ES-I3 (cell line): ENCODE results near the gene BLTP2.
"Not testable (repeated sequence)": the region's sequence is repeated elsewhere in the genome, so short reads cannot be mapped to it uniquely, and the experiment has no call there.

Source experiments
- H3K36me3 ChIP-seq: 2 replicates; pipeline ENCODE4 v1.6.1; 2013; ENCODE audit warnings: mild to moderate bottlenecking, low read length, control low read depth, moderate library complexity; ENCODE audit not compliant: insufficient read depth
- H3K4me1 ChIP-seq: 2 replicates; pipeline ENCODE4 v1.6.1; 2013; ENCODE audit warnings: mild to moderate bottlenecking, control low read depth, low read length; ENCODE audit not compliant: insufficient read depth
- H3K9ac ChIP-seq: 2 replicates; pipeline ENCODE4 v1.6.1; 2013; ENCODE audit warnings: low read depth, mild to moderate bottlenecking, low read length, moderate library complexity
- H3K9me3 ChIP-seq: 2 replicates; pipeline ENCODE4 v1.6.1; 2013; ENCODE audit warnings: mild to moderate bottlenecking, low read length, moderate library complexity; ENCODE audit not compliant: control insufficient read depth, insufficient read depth

BLTP2 gene

DNA sequence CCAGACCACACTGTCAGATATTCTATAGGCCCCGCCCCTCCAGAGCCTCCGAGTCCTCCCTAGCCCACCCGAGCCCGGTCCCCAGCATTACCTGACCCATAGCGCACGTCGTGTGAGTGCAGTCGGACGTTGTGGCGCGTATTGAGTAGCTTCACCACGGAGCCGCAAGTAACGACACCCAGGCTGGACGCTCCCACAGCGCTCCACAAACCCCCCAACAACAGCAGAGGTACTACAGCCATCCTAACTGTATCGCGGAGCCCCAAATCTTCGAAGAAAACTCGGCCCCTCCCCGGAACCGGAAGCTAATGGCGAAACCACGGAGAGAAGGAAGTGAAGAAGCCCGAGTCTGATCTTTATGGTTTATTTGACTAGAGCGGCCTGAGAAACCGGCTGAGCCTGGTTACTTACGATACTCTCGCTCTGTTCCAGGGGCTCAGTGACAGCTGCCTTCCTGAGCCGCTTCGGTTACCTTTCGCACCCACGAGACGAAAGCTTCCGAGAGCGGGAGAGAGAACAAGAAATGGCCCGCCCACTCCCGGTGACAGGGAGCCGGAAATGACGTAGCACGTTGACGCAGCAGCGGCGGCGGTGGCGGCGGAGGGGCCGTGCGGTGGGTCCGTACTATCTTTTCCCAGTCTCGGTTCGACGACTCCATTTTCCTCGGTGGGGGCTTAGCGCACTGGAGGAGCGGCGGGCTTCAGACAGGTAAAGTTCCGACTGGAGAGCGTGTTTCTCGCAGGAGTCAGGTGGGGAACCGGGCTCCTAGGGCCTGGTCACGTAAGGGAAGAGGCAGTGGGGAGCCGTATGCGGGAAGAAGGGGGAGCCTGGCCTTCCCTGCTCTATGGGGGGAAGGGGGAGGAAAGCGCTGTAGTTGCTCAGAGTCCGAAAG is 16.9 kb upstream of the BLTP2 start, which contains the start of the genes SDF2 and SUPT6H:
TSS of gene SDF2 (minus strand) at position 272 of the 892 bp plus-strand sequence. CDS start at position 242, 30 bp downstream.
TSS of gene SUPT6H (plus strand) at position 571 of the 892 bp plus-strand sequence. CDS start 11,197 bp downstream, outside the sequence.
- Histone ChIP-seq H3K36me3 (peaks cover 20% of the 10 kb centered on the region), H3K9me3 (no peaks in the 10 kb centered on the region; the same call in 1 of the 2 replicates), H3K4me1 (peaks cover 6% of the 10 kb centered on the region), H3K9ac (peak within 1 kb of the TSS; percentile 100)

GRCh38 chr17:28659497-28659881 is 14.5 kb upstream of the BLTP2 start:
- H3K4me1 ChIP-seq, H3K9ac ChIP-seq, H3K9me3 ChIP-seq: not testable (repeated sequence)
- peaks cover 10% of the 10 kb centered on the region for H3K36me3 ChIP-seq

DNA sequence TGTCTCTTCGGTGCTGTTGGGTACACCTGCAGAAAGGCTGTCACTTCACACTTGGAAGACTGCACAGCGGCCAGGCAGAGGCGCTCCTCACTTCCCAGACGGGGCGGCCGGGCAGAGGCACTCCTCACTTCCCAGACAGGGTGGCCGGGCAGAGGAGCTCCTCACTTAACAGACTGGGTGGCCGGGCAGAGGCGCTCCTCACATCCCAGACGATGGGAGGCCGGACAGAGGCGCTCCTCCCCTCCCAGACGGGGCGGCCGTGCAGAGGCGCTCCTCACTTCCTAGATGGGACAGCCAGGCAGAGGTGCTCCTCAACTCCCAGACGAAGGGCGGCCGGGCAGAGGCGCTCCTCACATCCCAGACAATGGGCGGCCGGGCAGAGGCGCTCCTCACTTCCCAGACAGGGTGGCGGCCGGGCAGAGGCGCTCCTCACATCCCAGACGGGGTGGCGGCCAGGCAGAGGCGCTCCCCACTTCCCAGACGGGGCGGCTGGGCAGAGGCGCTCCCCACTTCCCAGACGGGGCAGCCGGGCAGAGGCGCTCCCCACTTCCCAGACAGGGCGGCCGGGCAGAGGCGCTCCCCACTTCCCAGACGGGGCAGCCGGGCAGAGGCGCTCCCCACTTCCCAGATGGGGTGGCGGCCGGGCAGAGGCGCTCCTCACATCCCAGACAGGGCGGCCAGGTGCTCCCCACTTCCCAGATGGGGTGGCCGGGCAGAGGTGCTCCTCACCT is 14.0 kb upstream of the BLTP2 start:
- H3K9me3 ChIP-seq, H3K4me1 ChIP-seq, H3K9ac ChIP-seq: not testable (repeated sequence)
- peaks cover 10% of the 10 kb centered on the region for H3K36me3 ChIP-seq

DNA sequence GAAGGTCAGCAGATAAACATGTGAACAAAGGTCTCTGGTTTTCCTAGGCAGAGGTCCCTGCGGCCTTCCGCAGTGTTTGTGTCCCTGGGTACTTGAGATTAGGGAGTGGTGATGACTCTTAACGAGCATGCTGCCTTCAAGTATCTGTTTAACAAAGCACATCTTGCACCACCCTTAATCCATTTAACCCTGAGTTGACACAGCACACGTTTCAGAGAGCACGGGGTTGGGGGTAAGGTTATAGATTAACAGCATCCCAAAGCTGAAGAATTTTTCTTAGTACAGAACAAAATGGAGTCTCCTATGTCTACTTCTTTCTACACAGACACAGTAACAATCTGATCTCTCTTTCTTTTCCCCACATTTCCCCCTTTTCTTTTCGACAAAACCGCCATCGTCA is 13.4 kb upstream of the BLTP2 start:
- not testable (repeated sequence) for H3K9me3 ChIP-seq, H3K4me1 ChIP-seq, H3K36me3 ChIP-seq, H3K9ac ChIP-seq

DNA sequence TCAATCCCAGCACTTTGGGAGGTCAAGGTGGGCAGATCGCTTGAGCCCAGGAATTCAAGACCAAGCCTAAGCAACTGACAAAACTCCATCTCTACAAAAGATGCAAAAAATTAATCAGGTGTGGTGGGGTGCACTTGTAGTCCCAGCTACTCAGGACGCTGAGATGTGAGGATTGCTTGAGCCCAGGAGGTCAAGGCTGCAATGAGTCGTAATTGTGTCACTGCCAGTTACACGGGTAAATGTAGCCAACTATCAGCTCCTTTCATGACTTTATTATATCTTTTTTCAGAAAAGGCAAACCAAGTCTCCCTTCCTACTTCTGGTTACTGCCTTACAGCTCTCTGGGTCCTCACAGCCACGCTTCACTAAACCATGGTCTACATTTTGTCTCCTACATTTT is 12.8 kb upstream of the BLTP2 start:
- Histone ChIP-seq H3K4me1 (no peaks in the 10 kb centered on the region), H3K36me3 (peaks cover 8% of the 10 kb centered on the region), H3K9ac (no peak overlapping the region), H3K9me3 (no peaks in the 10 kb centered on the region; the same call in 1 of the 2 replicates)

GRCh38 chr17:28655160-28655559 is 10.2 kb upstream of the BLTP2 start:
- Histone ChIP-seq H3K36me3 (peaks cover 10% of the 10 kb centered on the region), H3K4me1 (no peaks in the 10 kb centered on the region), H3K9ac (no peak overlapping the region), H3K9me3 (no peaks in the 10 kb centered on the region; the same call in 1 of the 2 replicates)

DNA sequence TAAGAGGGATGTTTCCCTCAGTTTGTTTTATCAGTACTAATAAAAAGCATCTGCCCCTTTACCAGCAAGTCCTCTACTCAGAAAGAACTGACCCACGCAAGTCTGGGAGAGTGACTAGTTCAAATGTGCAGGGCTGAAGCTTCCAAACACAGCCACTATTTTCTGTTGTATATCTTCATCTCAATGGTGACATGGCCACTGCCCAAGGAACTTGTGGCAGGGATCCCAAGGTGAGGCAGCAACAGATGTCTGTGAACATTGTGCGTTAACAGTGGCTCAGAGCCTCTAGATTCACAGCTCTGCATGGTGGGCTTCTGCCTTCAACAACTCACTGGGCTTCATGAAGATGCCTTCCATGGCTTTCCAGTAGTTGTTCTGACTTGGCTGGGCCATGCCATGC is 3.7 kb upstream of the BLTP2 start:
- Histone ChIP-seq H3K36me3 (peaks cover 10% of the 10 kb centered on the region), H3K4me1 (no peaks in the 10 kb centered on the region; the same call in 1 of the 2 replicates), H3K9ac (no peak overlapping the region), H3K9me3 (no peaks in the 10 kb centered on the region)

DNA sequence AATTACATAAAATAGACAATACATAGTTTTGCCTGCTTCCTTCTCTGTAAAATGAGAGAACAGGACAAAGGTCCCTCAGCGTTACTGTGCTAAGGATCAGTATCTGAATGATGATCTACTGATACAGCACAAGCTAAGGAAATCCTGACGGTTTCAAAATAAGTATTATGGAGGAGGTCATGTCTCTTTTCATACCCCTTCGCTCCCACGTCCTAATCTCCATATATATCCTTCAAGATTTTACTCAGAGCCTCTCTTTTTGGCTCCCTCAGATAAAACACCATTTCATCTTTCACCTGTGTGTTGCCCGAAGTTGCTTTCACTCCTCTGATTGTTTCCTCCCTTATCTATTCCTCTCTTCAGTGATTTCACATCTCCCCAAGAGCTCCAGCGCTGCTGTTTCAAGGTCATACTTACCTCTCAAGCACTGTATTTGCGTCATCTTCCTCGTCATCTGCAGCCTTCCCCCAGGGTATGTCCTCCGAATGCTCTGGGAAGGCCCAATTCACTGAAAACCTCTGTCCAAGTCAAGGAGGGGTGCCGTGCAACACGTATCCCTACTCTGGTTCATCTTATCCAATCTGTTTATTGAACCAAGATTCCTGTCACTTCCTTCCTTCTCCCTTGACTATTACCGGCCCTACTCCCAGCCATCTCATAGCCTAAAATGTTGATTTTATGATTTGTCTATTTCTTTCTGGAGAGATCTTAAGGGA is 1.2 kb upstream of the BLTP2 start:
- Histone ChIP-seq H3K4me1 (no peaks in the 10 kb centered on the region; the same call in 1 of the 2 replicates), H3K9me3 (no peaks in the 10 kb centered on the region), H3K9ac (no peak overlapping the region), H3K36me3 (peaks cover 27% of the 10 kb centered on the region)

DNA sequence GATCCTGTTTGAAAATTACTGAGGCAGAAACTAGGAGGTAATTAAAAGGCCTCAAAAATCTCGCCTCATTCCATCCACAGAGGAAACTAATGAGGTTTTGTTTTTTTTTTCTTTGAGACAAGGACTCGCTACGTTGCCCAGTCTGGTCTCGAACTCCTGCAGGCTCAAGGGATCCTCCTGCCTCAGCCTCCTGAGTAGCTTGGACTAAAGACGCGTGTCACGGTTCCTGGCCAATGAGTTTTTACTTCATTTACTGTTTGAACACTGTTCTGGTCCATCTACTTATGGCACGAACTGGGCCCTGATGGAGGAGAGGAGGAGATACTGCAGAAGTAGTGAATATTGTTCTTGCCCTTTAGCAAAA is 600 bp upstream of the BLTP2 start:
- peak overlapping the region; percentile 91 for H3K9ac ChIP-seq
- H3K36me3 ChIP-seq = peaks cover 33% of the 10 kb centered on the region
- H3K4me1 ChIP-seq = no peaks in the 10 kb centered on the region; the same call in 1 of the 2 replicates
- no peaks in the 10 kb centered on the region for H3K9me3 ChIP-seq

DNA sequence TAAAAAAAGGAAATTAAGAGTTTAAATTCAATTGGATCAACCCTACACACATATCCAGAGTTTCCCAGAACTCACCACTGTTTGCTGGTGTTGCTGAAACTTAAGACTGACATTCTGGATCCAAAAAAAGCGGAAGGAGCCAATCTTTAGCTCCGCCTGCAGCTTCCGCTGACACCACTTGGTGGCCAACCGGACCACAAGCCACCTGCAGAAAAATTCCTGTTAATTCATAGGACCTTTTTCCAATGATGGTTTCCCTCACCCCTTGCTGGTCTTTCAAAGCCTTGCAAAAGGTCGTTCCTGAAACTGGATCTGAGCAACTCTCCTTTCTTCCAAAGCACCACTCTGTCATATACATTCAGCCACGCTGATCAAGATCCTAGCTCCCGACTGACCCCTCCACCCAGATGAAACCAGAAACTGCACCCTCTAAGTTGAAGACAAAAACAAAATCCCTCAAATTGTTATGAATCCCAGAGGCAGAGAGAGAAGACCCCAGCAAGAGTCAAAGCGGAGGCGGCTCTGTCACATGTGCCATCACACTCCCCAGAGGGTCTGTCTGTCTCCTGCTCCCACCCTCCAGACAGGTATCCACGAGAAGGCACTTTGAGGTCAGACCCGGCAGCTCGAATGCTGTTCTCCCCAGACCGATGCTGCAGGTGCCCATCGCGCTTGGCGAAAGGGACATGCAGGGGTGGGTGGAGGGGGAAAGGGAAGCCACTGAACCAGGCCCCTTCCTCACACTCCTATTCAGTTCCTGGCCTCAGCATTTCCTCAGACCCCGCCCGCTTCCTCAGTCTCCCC is 773 bp downstream of the BLTP2 start:
- Histone ChIP-seq H3K9me3 (no peaks in the 10 kb centered on the region), H3K36me3 (peaks cover 41% of the 10 kb centered on the region), H3K4me1 (no peaks in the 10 kb centered on the region; the same call in 1 of the 2 replicates), H3K9ac (peak overlapping the region; percentile 91)

GRCh38 chr17:28641579-28641978 is 3.4 kb downstream of the BLTP2 start:
- Histone ChIP-seq H3K4me1 (no peaks in the 10 kb centered on the region; the same call in 1 of the 2 replicates), H3K36me3 (peaks cover 52% of the 10 kb centered on the region), H3K9me3 (no peaks in the 10 kb centered on the region), H3K9ac (no peak overlapping the region)

GRCh38 chr17:28635506-28635905 is 9.5 kb downstream of the BLTP2 start:
- H3K36me3 ChIP-seq = peaks cover 71% of the 10 kb centered on the region
- no peaks in the 10 kb centered on the region for H3K4me1 ChIP-seq
- no peaks in the 10 kb centered on the region for H3K9me3 ChIP-seq
- no peak overlapping the region for H3K9ac ChIP-seq

DNA sequence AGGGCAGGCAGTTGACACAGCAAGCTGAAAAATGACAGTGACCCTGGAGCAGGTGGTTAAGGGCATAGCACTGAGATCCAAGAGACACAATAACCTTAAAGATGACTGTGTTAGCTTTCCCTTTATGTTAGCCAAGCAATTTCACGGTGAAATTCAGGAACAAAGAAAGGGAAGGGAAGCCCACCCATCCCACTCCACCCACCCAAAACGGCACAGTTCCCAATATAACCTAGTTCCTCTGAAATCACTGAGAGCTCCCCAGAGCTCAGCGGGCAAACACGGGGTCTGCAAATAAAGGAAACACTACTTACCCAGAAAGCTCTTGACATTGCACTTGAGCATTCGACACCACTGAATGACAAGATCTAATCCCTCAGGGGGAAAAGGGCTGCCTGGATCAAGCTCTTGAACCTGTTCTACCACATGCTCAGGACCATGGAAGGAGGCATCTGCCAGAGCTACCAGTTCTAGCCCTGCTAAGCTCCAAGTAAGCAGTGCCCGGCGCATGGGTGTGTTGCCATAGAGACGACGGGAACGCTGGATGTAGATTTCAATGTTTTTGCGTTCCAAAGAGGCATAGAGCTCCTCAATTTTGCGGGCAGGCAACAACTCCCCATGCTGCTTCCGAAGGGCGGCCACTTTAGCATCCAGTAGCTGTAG is 10.6 kb downstream of the BLTP2 start:
- H3K4me1 ChIP-seq = no peaks in the 10 kb centered on the region
- H3K9ac ChIP-seq = no peak overlapping the region
- H3K9me3 ChIP-seq = no peaks in the 10 kb centered on the region
- H3K36me3 ChIP-seq = peaks cover 65% of the 10 kb centered on the region
